K562 (cell line): ENCODE results near the gene ZNF169. TPM values are rescaled to one million over a fixed set of nuclear protein-coding genes. Genes with fewer than 3 reads are reported as not detected.

Source experiments
- ESRRA ChIP-seq: fragments of 450-650 bp; IDR thresholded peaks from 2 replicates; pipeline ENCODE4 v1.6.1; 2014; ENCODE audit warnings: low read depth, mild to moderate bottlenecking, moderate library complexity, borderline replicate concordance
- HDAC3 ChIP-seq: fragments of 450-650 bp; IDR thresholded peaks from 2 replicates; pipeline ENCODE4 v1.6.1; 2018; ENCODE audit warnings: borderline replicate concordance, mild to moderate bottlenecking, moderate library complexity; ENCODE audit not compliant: partially characterized antibody
- MAFK ChIP-seq: IDR thresholded peaks from 2 replicates; pipeline ENCODE4 v1.6.1; 2011; ENCODE audit warnings: low read length, improper control_type of control experiment
- NR3C1 ChIP-seq: sonication (generic); formaldehyde crosslinking; IDR thresholded peaks from 2 replicates; pipeline ENCODE4 v1.8.1; 2022; ENCODE audit warnings: missing genetic modification reagents
- polyA plus RNA-seq, 8 experiments: library from polyadenylated mRNA; depleted of rRNA in 4 of 8; stranded (reverse) in 5 of 8; unstranded in 3 of 8; fragments of >200 nt; fragmentation: Nextera tagmentation in 2 of 8; fragmentation: Illumina TruSeq in 1 of 8; extraction: Ambion mirVana in 2 of 8; extraction: Trizol in 1 of 8; gene quantifications; 2 replicates each; pipeline versions ENCODE4 v1.2.1 to v1.2.3, GENCODE V29; 2011 to 2014; ENCODE audit warnings: inconsistent platforms in 1 of 8, missing spikeins in 1 of 8
- total RNA-seq, 7 experiments: library from RNA; depleted of rRNA in 6 of 7; stranded (reverse); fragments of >200 nt in 6 of 7; fragmentation: Illumina TruSeq in 2 of 7; extraction: Trizol in 2 of 7; gene quantifications; 2 replicates each; pipeline versions ENCODE4 v1.2.1 to v1.2.3, GENCODE V29; 2011 to 2021; ENCODE audit warnings: low replicate concordance in 1 of 7
- TF ChIP-seq, protein P1 (sequence below): sonication (generic); formaldehyde crosslinking; IDR thresholded peaks from 2 replicates; pipeline ENCODE4 v1.8.0; 2023; ENCODE audit warnings: missing genetic modification reagents, mild to moderate bottlenecking, borderline replicate concordance
- TF ChIP-seq, protein P2 (sequence below): fragments of 450-650 bp; IDR thresholded peaks from 2 replicates; pipeline ENCODE4 v1.6.1; 2017; ENCODE audit warnings: mild to moderate bottlenecking, moderate library complexity

The ZNF169 gene
- total and polyA plus RNA-seq, 9 of the 15 experiments (the other 6 are each of a cell fraction or from before 2014, with no cell fraction given) = 2.0 to 16.2 (median 5.6) TPM

DNA sequence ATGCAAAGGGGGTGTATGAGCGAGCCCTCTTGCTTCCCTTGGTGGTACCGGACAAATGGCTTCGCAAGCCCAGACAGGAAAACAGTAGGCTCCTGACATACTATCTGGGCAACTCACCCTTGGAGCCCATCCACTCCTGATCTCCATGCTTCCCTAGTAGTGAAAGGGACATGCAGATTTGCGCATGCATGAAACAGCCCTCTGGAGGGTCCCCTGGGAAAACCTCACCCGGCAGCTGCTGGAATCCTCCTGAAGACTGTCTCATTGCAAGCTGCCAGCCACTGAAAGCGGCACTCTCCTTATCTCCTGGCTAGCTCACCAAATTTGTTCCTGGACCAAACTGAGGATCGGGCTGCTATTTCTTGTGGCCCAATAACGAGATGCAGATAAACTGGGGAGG is 10.2 kb downstream of the ZNF169 start (continued):
- TF ChIP-seq MAFK (no peak), ESRRA (no peak), NR3C1 (CRISPR knock-in tag) (no peak), HDAC3 (no peak)
- TF ChIP-seq, protein P1, sequence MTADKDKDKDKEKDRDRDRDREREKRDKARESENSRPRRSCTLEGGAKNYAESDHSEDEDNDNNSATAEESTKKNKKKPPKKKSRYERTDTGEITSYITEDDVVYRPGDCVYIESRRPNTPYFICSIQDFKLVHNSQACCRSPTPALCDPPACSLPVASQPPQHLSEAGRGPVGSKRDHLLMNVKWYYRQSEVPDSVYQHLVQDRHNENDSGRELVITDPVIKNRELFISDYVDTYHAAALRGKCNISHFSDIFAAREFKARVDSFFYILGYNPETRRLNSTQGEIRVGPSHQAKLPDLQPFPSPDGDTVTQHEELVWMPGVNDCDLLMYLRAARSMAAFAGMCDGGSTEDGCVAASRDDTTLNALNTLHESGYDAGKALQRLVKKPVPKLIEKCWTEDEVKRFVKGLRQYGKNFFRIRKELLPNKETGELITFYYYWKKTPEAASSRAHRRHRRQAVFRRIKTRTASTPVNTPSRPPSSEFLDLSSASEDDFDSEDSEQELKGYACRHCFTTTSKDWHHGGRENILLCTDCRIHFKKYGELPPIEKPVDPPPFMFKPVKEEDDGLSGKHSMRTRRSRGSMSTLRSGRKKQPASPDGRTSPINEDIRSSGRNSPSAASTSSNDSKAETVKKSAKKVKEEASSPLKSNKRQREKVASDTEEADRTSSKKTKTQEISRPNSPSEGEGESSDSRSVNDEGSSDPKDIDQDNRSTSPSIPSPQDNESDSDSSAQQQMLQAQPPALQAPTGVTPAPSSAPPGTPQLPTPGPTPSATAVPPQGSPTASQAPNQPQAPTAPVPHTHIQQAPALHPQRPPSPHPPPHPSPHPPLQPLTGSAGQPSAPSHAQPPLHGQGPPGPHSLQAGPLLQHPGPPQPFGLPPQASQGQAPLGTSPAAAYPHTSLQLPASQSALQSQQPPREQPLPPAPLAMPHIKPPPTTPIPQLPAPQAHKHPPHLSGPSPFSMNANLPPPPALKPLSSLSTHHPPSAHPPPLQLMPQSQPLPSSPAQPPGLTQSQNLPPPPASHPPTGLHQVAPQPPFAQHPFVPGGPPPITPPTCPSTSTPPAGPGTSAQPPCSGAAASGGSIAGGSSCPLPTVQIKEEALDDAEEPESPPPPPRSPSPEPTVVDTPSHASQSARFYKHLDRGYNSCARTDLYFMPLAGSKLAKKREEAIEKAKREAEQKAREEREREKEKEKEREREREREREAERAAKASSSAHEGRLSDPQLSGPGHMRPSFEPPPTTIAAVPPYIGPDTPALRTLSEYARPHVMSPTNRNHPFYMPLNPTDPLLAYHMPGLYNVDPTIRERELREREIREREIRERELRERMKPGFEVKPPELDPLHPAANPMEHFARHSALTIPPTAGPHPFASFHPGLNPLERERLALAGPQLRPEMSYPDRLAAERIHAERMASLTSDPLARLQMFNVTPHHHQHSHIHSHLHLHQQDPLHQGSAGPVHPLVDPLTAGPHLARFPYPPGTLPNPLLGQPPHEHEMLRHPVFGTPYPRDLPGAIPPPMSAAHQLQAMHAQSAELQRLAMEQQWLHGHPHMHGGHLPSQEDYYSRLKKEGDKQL (CRISPR knock-in tag) = no peak
- TF ChIP-seq, protein P2, sequence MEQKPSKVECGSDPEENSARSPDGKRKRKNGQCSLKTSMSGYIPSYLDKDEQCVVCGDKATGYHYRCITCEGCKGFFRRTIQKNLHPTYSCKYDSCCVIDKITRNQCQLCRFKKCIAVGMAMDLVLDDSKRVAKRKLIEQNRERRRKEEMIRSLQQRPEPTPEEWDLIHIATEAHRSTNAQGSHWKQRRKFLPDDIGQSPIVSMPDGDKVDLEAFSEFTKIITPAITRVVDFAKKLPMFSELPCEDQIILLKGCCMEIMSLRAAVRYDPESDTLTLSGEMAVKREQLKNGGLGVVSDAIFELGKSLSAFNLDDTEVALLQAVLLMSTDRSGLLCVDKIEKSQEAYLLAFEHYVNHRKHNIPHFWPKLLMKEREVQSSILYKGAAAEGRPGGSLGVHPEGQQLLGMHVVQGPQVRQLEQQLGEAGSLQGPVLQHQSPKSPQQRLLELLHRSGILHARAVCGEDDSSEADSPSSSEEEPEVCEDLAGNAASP = no peak
